ENCODE data around the gene PIP5KL1. TPM values are rescaled to one million over a fixed set of nuclear protein-coding genes. Genes with fewer than 3 reads are reported as not detected.

Gene PIP5KL1
- polyA plus RNA-seq, 1 donor from 2014 or later = 1.1 TPM

DNA sequence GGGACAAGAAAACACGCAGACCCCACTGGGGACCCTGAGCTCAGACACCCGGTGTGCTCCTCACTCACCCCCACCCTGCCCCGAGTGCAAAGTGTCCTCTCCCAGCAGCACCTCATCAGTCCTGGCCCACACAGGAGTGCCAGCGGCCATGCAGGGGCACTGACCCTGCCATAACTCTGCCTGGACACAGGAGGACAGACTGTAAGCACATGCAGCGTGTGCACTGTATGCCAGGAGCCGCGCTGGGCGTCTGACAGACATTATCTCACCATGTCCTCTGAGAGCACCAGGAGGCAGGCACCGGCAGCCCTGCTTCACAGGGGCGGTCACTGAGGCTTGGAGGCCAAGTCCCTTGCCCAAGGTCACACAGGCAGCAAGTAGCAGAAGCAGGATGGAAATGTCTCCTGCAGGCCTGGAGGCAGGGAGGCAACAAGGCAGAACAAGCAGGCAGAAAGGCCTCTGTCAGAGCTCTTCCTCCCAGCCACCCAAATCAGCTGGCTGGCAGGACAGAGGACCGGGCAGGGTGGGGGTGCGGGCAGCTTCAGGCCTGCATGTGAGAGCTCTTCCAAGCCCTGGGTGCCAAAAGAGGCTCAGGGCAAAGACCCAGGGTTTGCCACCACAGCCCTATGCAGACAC is 41.8 kb upstream of the PIP5KL1 start:
- peaks cover 55 to 90% (median 72%) of the 10 kb centered on the region in 3 donors for H3K4me1 Mint-ChIP-seq
- peak overlapping the region; percentile 75 to 96 (median 82) for H3K4me3 Mint-ChIP-seq
- no peaks in the 10 kb centered on the region for H3K9me3 Mint-ChIP-seq
- H3K27ac Mint-ChIP-seq = peak overlapping the region; percentile 96 to 100 (median 99)
- no peaks in the 10 kb centered on the region for H3K27me3 Mint-ChIP-seq
- peaks cover 3% of the 10 kb centered on the region for H3K36me3 Mint-ChIP-seq

DNA sequence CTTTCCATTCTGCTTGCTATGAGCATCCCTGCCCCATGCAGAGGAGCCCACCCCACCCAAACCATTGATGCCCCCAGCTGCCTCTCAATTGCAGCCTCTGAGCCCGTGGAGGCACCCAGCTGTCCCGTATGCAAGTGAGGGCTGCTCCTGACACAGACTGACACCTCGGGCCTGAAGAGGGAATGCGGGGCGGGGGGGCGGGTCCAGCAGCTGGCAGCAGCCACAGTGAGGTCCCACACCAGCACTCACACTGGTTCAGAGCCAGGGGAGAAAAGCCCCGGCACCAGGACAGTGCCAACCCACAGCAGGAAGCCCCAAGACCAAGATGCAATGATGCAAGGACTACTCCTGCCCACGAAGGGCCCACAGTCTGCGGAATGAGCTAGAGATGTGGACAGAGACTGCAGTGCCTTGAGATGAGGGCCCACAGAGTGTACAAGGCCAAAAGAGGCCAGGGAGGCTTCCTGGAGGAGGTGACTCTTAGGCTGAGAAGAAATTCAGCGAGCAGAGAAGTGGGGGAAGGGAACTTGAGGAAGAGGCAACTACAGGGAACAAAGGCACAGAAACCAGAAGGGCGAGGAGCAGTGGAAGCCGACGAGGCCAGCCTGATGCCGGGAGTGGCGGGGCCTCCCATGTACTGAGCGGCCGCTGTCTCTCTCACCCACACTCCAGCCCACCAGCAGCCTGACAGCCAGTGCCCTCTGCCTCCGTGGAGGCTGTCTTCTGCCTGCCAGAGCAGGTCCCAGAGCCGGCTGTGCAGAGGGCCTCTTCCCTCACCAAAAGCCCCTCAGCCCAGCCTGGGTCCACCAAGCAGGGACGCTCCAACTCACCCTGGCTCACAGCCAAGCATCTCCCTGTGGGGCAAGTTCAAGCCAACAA is 41.0 kb upstream of the PIP5KL1 start:
- Mint-ChIP-seq H3K27me3 (no peaks in the 10 kb centered on the region), H3K4me3 (peak overlapping the region; percentile 75 to 96 (median 91)), H3K4me1 (peaks cover 56 to 92% (median 74%) of the 10 kb centered on the region in 3 donors), H3K36me3 (peaks cover 5% of the 10 kb centered on the region), H3K9me3 (no peaks in the 10 kb centered on the region), H3K27ac (peak overlapping the region; percentile 98 to 100 (median 99))

DNA sequence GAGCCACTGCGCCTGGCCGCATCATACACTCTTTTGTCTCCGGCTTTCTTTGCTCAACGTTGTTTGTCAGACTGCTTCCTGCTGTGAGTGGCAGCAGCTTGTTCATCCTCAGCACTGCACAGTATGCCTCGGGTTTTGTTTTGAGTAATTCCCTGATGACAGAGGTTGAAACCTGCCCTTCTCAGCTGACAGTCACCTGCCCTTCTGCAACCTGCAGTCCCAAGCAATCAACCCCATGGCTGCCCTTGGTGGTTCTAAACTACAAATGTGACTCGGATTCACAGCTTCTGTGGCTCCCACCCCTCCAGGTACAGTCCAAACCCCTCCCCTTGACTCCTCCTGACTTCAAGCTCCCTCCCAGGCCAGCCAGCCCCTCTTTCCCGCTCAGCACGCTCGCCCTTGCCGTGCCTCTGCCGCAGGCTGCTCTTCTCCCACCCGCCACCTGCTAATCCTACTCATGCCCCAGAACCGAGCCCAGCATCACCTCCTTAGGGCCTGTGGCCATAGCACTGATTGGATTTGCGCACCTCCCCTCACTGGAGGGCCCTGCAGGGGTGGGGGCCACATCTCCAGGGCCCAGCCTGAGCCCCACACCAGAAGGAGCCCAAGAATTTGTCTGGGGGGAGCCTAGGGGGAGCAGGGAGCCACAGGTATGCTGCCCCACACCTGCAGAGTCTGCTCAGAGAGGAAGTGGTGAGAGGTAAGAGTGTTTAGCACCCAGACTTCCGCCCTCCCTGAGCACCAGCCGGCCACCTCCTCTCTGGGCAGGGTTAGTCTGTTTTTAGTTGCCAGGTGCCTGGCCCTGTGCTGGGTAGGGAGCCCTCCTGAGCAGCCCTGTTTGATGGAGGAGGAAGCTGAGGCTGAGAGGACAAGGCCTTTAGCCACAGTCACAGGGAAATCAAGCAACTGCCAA is 40.1 kb upstream of the PIP5KL1 start:
- H3K4me1 Mint-ChIP-seq = peaks cover 52 to 87% (median 72%) of the 10 kb centered on the region in 3 donors
- H3K36me3 Mint-ChIP-seq = peaks cover 5% of the 10 kb centered on the region
- peaks cover 1% of the 10 kb centered on the region for H3K27me3 Mint-ChIP-seq
- no peaks in the 10 kb centered on the region for H3K9me3 Mint-ChIP-seq
- H3K27ac Mint-ChIP-seq = peak overlapping the region; percentile 98 to 100 (median 99)
- peak overlapping the region; percentile 72 to 96 (median 91) for H3K4me3 Mint-ChIP-seq

DNA sequence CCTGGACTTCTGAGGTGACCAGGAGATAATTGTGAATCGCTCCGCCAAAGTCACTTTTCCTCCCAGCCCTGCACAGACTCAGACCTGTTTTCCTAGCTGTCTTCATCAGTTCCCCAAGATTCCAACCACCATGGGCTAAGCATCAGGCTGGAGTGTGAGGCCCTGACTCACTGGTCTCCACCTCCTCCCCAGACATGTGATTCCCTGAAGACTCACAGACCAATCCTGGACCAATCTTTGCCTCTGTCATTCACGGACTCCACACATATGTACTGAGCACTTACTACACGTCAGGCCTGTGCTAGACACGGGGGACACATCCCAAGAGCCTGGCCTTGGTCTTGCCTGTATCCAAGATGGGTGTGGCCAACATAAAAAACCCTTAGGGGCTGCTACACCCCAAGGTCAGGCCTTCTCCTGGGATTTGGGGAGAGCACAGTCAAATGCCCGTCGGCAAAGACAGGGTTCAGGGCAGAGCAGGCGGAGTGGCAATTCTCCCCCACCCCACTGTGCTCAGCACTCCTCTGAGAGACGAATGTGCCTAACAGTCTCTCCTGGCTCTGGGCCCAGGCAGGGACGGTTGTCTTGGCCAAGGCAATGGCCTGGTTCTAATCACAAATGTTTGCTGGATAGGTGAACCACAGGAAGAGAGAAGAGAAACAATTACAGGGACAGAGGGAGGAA is 38.3 kb upstream of the PIP5KL1 start:
- Mint-ChIP-seq H3K9me3 (no peaks in the 10 kb centered on the region), H3K27ac (peak overlapping the region; percentile 98 to 100 (median 99)), H3K4me3 (peak overlapping the region in 3 of 4 donors; percentile 78 to 96 (median 83)), H3K36me3 (peaks cover 5% of the 10 kb centered on the region), H3K4me1 (peaks cover 50 to 86% (median 70%) of the 10 kb centered on the region in 3 donors), H3K27me3 (peaks cover 1% of the 10 kb centered on the region)

DNA sequence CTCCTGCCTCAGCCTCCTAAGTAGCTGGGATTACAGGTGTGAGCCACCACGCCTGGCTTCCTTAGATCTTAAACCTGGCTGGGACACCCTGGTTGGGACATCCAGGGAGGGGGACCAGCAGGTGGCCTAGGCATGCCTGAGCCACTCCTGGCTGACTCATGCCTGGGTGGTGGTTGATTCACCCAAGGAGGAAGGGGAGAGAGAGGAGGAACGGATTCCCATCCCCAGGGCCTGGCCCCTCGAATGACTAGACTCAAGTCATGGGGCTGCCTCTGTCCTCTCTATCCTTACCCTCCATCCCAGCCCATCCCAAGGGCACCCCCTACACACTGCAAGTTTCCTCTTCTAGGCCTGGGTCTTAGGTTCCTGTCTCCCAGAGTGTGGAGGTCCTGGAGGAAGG is 37.5 kb upstream of the PIP5KL1 start:
- Mint-ChIP-seq H3K4me1 (peaks cover 54 to 85% (median 76%) of the 10 kb centered on the region in 3 donors), H3K36me3 (peaks cover 5% of the 10 kb centered on the region), H3K27ac (peak overlapping the region; percentile 98 to 100 (median 99)), H3K4me3 (peak overlapping the region in 3 of 4 donors; percentile 32 to 78 (median 67)), H3K9me3 (no peaks in the 10 kb centered on the region), H3K27me3 (peaks cover 1% of the 10 kb centered on the region)

DNA sequence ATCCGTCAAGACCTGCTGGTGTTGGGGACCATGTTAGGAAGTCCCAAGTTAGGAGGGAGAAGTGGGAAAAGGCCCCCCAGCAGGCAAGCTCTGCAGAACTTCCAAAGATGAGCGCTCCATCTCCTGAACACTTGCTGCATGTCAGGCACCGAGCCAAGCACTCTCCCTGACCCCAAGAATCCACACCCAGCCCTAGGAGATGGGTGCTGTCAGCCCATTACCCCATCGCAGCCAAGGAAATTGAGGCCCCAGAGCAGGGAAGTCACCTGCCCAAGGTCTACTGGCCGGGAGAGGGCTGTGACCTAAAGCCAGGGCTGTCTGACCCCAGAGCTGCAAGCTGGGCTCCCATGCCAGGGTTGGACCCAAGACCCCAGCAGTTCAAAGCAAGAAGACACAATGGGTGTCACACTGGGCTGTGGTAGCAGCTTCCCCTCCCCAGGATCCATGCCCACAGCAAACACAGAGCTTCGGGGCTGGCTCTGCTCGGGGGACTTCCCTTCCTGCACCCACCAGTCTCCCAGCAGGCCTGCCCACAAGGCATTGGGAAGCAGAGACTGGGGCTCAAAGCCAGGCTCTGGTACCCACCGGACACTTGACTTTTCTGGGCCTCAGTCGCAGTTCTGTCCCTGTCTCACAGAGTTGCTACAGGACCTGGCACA is 36.7 kb upstream of the PIP5KL1 start:
- H3K27ac Mint-ChIP-seq = peak overlapping the region in 2 of 3 donors; percentile 99 to 100
- peaks cover 1% of the 10 kb centered on the region for H3K27me3 Mint-ChIP-seq
- H3K9me3 Mint-ChIP-seq = no peaks in the 10 kb centered on the region
- H3K4me3 Mint-ChIP-seq = peak overlapping the region in 3 of 4 donors; percentile 16 to 78 (median 27)
- H3K4me1 Mint-ChIP-seq = peaks cover 59 to 85% (median 80%) of the 10 kb centered on the region in 3 donors
- peaks cover 5% of the 10 kb centered on the region for H3K36me3 Mint-ChIP-seq

DNA sequence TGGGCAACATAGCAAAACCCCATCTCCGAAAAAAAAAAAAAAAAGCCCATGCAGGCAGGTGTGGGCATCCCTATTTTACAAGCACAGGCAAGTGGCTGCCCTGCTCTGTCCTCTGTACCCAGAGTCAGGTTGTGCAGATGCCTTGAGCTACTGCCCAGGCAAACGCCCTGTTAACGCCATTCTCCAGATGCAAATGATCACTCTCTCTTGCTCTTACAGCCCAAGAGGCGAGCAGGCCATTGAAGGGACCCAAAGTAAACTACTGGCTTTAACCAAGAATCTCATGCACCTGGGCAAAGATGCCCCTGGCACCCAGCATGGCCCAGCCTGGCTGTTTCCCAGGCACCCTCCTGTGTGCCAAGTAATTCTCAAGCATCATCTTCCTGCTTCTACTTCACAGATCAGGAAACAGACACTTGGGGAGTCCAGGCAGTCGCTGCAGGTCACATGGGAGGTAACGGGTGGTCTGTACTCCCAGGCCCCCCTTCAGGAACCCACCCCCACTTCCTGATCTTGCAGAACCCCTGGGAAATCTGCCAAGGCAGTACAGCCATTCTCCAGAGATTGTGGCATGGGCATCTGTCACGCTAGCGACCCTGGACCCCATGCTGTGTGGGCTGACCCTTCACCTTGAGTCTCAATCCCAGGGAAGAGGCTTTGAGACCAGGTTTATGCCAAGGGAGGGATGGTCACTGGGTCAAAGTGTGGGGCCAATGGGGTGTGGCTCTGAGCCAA is 36.0 kb upstream of the PIP5KL1 start:
- H3K9me3 Mint-ChIP-seq = no peaks in the 10 kb centered on the region
- H3K27ac Mint-ChIP-seq = peak overlapping the region; percentile 85 to 100 (median 99)
- peak overlapping the region in 3 of 4 donors; percentile 36 to 92 (median 75) for H3K4me3 Mint-ChIP-seq

DNA sequence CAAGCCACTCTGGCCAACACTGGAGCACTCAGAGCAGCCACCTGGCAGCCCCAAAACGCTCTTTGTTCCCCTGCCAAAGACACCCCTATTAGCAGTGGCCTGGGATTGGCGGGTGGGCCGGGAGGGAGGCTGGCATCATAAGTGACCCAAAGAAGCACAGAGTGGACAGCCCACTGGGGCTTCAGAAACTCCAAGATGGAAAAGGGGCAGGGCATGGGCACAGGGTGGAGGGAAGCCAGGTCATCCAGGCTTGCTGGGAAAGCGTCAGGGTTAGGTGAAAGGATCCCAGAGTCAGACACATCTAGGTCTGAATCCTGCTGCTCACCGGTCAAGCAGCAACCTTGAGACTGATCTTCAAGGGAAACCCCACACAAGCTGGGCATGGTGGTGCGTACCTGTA is 35.4 kb upstream of the PIP5KL1 start:
- peaks cover 1% of the 10 kb centered on the region for H3K27me3 Mint-ChIP-seq
- H3K36me3 Mint-ChIP-seq = peaks cover 3% of the 10 kb centered on the region
- peak overlapping the region in 3 of 4 donors; percentile 38 to 92 (median 73) for H3K4me3 Mint-ChIP-seq
- peak overlapping the region; percentile 59 to 99 (median 86) for H3K27ac Mint-ChIP-seq
- H3K9me3 Mint-ChIP-seq = no peaks in the 10 kb centered on the region
- peaks cover 58 to 82% (median 78%) of the 10 kb centered on the region in 3 donors for H3K4me1 Mint-ChIP-seq

More for the DNA sequence above, 36.0 kb upstream of the PIP5KL1 start:
- Mint-ChIP-seq H3K4me1 (peaks cover 60 to 81% (median 79%) of the 10 kb centered on the region in 3 donors), H3K27me3 (peaks cover 1% of the 10 kb centered on the region), H3K36me3 (peaks cover 3% of the 10 kb centered on the region)

DNA sequence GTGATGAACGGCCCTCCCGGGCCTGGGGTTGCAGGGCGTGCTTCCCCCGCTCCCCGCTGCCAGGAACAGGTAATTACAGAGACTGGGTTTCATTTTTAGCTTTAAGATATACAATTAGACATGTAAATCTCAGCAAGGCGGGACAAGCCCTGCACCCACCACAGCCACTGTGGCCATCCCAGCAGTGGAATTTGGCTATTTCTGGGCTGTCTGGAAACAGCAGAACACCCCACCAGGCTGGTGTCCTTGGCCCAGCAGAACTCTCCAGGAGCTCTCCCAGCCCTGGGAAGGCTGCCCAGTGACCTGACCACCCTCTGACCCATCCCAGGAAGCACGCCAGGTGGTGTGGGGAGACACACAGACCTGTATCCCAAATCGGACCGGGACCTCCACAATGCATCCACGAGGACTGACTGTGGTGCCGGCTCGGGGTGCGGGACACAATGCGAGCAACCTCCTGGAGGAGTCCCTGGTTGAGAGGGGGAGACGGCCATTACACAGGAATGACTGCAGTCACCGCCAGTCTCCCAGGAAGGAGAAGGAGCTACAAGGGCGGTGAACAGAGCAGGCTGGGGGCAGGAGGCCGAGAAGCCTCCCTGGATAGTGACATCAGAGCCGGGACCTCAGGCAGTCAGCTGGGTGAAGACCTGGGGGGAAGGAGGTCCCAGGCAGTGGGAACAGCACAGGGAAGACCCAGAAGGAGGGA is 32.9 kb upstream of the PIP5KL1 start:
- H3K4me3 Mint-ChIP-seq = peak overlapping the region; percentile 16 to 83 (median 62)
- H3K9me3 Mint-ChIP-seq = peaks cover 0 to 3% (median 0%) of the 10 kb centered on the region in 3 donors
- H3K27ac Mint-ChIP-seq = peak overlapping the region; percentile 81 to 99 (median 83)
- peaks cover 1% of the 10 kb centered on the region for H3K27me3 Mint-ChIP-seq
- H3K36me3 Mint-ChIP-seq = peaks cover 7% of the 10 kb centered on the region
- peaks cover 57 to 78% (median 76%) of the 10 kb centered on the region in 3 donors for H3K4me1 Mint-ChIP-seq

DNA sequence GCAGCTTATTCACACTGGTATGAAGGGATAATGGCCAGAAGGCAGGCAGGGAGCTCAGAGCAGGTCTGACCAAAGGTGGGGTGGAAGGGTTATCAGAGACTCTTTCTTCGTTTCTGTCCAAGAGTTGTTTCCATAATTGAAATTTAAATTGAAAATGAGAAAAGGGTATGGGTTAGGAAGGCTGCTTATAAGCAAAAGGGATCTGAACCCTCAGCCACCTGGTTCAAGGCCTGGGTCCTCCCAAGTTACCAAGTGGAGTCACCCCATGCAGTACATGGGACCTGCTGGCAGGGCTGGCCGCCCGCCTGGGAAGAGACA is 32.4 kb upstream of the PIP5KL1 start:
- H3K4me3 Mint-ChIP-seq = peak overlapping the region in 3 of 4 donors; percentile 52 to 83 (median 72)
- H3K27me3 Mint-ChIP-seq = peaks cover 1% of the 10 kb centered on the region
- peak overlapping the region; percentile 81 to 99 (median 83) for H3K27ac Mint-ChIP-seq
- peaks cover 55 to 77% (median 73%) of the 10 kb centered on the region in 3 donors for H3K4me1 Mint-ChIP-seq
- H3K9me3 Mint-ChIP-seq = peaks cover 0 to 3% (median 0%) of the 10 kb centered on the region in 3 donors
- H3K36me3 Mint-ChIP-seq = peaks cover 7% of the 10 kb centered on the region

DNA sequence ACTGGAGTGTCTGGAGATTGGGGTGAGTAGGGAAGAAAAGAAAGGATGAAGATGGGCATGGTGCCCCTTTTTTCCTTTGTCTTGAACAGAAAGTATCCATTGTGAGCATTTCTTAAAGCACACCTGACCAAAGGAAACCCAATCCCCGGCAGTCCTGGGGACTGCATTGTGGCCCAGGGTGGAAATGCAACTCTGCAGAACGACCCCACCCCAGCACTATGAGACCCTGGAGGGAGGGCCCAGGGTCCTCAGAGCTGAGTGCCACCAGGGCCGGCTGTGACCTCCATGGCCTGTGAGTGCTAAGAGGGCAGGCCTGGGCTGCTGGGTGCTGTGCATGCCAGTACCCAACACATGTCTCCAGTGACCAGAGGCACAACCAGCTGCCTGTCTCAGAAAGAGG is 31.7 kb upstream of the PIP5KL1 start:
- H3K27me3 Mint-ChIP-seq = peaks cover 1% of the 10 kb centered on the region
- H3K9me3 Mint-ChIP-seq = peaks cover 0 to 3% (median 0%) of the 10 kb centered on the region in 3 donors
- peaks cover 58 to 76% (median 71%) of the 10 kb centered on the region in 3 donors for H3K4me1 Mint-ChIP-seq
- H3K27ac Mint-ChIP-seq = peak overlapping the region in 2 of 3 donors; percentile 79 to 99
- peak overlapping the region in 3 of 4 donors; percentile 52 to 72 (median 52) for H3K4me3 Mint-ChIP-seq
- peaks cover 7% of the 10 kb centered on the region for H3K36me3 Mint-ChIP-seq

DNA sequence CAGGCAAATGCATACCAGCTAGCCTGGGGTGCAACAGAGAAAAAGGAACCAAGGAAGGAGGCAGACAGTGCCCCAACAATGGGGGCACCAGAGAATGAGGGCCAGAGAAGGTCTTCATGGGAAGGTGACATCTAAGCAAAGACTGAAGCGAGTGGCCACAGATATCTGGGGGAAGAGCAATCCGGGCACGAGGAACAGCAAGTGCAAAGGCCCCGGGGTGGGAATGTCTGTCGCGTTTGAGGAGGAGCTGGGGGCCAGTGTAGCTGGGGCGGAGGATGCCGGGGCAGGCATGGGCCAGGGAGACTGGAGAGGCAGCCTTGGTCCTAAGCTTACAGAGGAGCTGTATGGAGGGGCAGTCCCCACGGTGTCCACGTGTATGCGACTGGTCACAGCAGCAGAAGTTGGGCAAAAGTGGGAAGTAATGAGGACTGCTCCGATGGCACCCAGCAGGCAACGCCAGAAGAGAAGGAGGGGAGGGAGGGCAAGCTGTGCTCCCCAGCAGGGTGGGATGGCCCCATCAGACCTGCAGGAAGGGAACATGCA is 31.1 kb upstream of the PIP5KL1 start:
- H3K4me1 Mint-ChIP-seq = peaks cover 55 to 71% (median 68%) of the 10 kb centered on the region in 3 donors
- peaks cover 1% of the 10 kb centered on the region for H3K27me3 Mint-ChIP-seq
- H3K4me3 Mint-ChIP-seq = peak overlapping the region in 2 of 4 donors; percentile 0 to 52
- peaks cover 5% of the 10 kb centered on the region for H3K36me3 Mint-ChIP-seq
- H3K27ac Mint-ChIP-seq = peak overlapping the region; percentile 61 to 99 (median 88)
- peaks cover 0 to 3% (median 0%) of the 10 kb centered on the region in 3 donors for H3K9me3 Mint-ChIP-seq

Data from IgD-negative memory B cell (primary cell).